Measurements from ENCODE around the gene NALCN.

GRCh38 chr13:101303521-101303920 lies 112.8 kb downstream of the NALCN start:
- TF ChIP-seq CTCF (IDR thresholded peaks at IDR 0.05) (no peak), POLR2A (IDR thresholded peaks at IDR 0.05) (no peak), EP300 (IDR thresholded peaks at IDR 0.05) (no peak), POLR2AphosphoS5 (IDR thresholded peaks at IDR 0.05) (no peak)

Data from suprapubic skin (tissue), 4 donors.